K562 (cell line): Measurements from ENCODE around the gene DPAGT1. TPM values are rescaled to one million over a fixed set of nuclear protein-coding genes. Genes with fewer than 3 reads are reported as not detected.
A peak's percentile ranks its signal among the peaks of the same experiment; 100 is the strongest.

Source experiments
- BACH1 ChIP-seq: fragments of 200-800 bp; sonication (Bioruptor generic); IDR thresholded peaks from 2 replicates; pipeline ENCODE4 v1.6.1; 2016; ENCODE audit warnings: missing genetic modification characterization, missing compliant biosample characterization
- CHD4 ChIP-seq: fragments of 200-600 bp; sonication (generic); IDR thresholded peaks from 3 replicates; pipeline ENCODE4 v1.6.1; 2012; ENCODE audit warnings: low read depth, mild to moderate bottlenecking, mixed read lengths, low read length, inconsistent platforms; ENCODE audit not compliant: insufficient read depth, insufficient replicate concordance, poor library complexity, severe bottlenecking
- HDAC1 ChIP-seq, 2 experiments: fragments of 450-650 bp; IDR thresholded peaks; 2 replicates each; pipeline ENCODE4 v1.6.1; 2016 to 2017; ENCODE audit warnings: inconsistent platforms in 1 of 2, mild to moderate bottlenecking in 1 of 2, moderate library complexity in 1 of 2
- HDAC2 ChIP-seq: fragments of 450-650 bp; IDR thresholded peaks from 2 replicates; pipeline ENCODE4 v1.6.1; 2016; ENCODE audit warnings: mild to moderate bottlenecking
- KDM1A ChIP-seq, 2 experiments: fragments of 450-650 bp; IDR thresholded peaks; 2 replicates each; pipeline ENCODE4 v1.6.1; 2016; ENCODE audit warnings: mild to moderate bottlenecking in 2 of 2
- RBM25 ChIP-seq: fragments of 200-400 bp; formaldehyde crosslinking; IDR thresholded peaks from 2 replicates; pipeline ENCODE4 v1.6.1; 2018; ENCODE audit warnings: low read length, low read depth, moderate library complexity; ENCODE audit not compliant: severe bottlenecking
- SIX5 ChIP-seq, 2 experiments: IDR thresholded peaks; 2 replicates each; pipeline ENCODE4 v1.6.1; 2011; ENCODE audit warnings: low read length in 2 of 2, borderline replicate concordance in 1 of 2, low read depth in 1 of 2, mild to moderate bottlenecking in 1 of 2, moderate library complexity in 1 of 2; ENCODE audit not compliant: insufficient read depth in 1 of 2
- VEZF1 ChIP-seq: fragments of 200-800 bp; sonication (Bioruptor generic); IDR thresholded peaks from 2 replicates; pipeline ENCODE4 v1.6.1; 2017; ENCODE audit warnings: missing genetic modification characterization, missing compliant biosample characterization
- ZNF253 ChIP-seq: fragments of 250-450 bp; sonication (Bioruptor Pico); conservative IDR thresholded peaks from 2 replicates; pipeline ENCODE4 v1.6.1; 2021; ENCODE audit warnings: mild to moderate bottlenecking
- polyA plus RNA-seq, 8 experiments: library from polyadenylated mRNA; depleted of rRNA in 4 of 8; stranded (reverse) in 5 of 8; unstranded in 3 of 8; fragments of >200 nt; fragmentation: Nextera tagmentation in 2 of 8; fragmentation: Illumina TruSeq in 1 of 8; extraction: Ambion mirVana in 2 of 8; extraction: Trizol in 1 of 8; gene quantifications; 2 replicates each; pipeline versions ENCODE4 v1.2.1 to v1.2.3, GENCODE V29; 2011 to 2014; ENCODE audit warnings: inconsistent platforms in 1 of 8, missing spikeins in 1 of 8
- total RNA-seq, 7 experiments: library from RNA; depleted of rRNA in 6 of 7; stranded (reverse); fragments of >200 nt in 6 of 7; fragmentation: Illumina TruSeq in 2 of 7; extraction: Trizol in 2 of 7; gene quantifications; 2 replicates each; pipeline versions ENCODE4 v1.2.1 to v1.2.3, GENCODE V29; 2011 to 2021; ENCODE audit warnings: low replicate concordance in 1 of 7
- TF ChIP-seq, protein P1 (sequence below): fragments of 250-450 bp; sonication (Bioruptor Pico); IDR thresholded peaks from 2 replicates; pipeline ENCODE4 v1.5.0; 2021; ENCODE audit warnings: mild to moderate bottlenecking, moderate library complexity

The DPAGT1 gene
- total and polyA plus RNA-seq, 9 of the 15 experiments (the other 6 are each of a cell fraction or from before 2014, with no cell fraction given), result 29.9 to 135 (median 85.0) TPM

GRCh38 chr11:119117004-119117706 lies 15.5 kb upstream of the DPAGT1 start (continued):
- TF ChIP-seq, protein P1, sequence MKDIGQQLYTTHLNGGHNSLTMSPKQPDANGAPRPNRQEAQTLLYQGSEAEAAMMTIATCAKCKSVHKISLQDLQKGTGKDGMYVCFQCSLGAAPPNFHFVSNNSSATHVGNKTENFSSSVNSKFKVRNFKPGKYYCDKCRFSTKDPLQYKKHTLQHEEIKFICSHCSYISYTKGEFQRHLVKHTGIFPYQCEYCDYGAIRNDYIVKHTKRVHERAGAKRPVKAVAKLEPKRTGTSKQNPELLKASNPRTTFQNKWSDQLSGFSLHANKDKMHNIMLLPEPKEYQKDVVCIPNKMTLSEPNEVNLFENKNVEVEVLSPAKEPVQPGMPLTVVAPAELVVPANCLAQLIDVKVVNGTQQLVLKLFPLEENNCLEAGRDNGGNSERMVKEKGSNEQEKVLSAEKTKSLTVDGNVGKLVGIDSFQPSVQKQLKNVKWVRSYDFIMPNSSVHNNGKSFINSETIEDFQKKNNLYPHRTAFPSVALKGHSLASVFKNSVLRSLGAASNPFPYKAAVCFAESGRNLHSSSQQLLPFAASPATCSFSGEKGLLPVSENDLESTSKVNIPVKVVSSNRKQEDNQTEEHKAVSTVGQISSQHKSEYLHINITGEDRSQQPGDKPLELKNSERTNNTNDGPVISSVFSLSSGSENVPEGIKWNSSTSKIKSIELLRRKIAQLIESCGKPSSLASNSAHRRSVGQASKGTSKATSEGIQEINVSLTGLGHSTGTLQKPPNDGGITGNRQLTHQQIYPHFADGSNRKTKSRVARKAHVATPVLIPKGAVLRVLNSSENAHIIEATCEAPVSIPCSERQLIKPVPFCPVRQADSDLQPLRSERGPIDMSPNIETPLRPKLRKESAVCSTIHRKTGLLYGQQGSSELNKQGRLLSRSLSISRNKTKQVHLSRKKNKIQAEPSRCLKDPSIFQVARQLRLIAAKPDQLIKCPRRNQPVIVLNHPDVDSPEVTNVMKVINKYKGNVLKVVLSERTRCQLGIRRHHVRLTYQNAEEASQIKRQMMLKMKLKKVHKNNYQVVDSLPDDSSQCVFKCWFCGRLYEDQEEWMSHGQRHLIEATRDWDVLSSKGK (CRISPR knock-in tag), result no peak
- TF ChIP-seq KDM1A (IDR thresholded peaks at IDR 0.05) (peak; percentile 62 to 77), RBM25 (peak; percentile 97), CHD4 (peak; percentile 54), ZNF253 (CRISPR knock-in tag) (no peak), SIX5 (IDR thresholded peaks at IDR 0.05; ENCODE audit: borderline replicate concordance in 1 of 2, insufficient read depth in 1 of 2, low read depth in 1 of 2, low read length in 2 of 2) (no peak), HDAC2 (peak; percentile 81; the same call in 1 of the 2 replicates), HDAC1 (IDR thresholded peaks at IDR 0.05) (0 out of 4 replicates have a peak, but pooled peaks of 1 of the 2 experiments have one; percentile 32), VEZF1 (no peak), BACH1 (no peak)
